Esophagus mucosa (tissue), 1 donor: ENCODE results near the gene FAM13A. TPM values are rescaled to one million over a fixed set of nuclear protein-coding genes. Genes with fewer than 3 reads are reported as not detected.

ENCODE experiments used
- ATAC-seq: fragments of 200-7000 bp; cut with Tn5 transposase; one replicate; pipeline ENCODE4 v1.9.1; 2020
- total RNA-seq: library from RNA; stranded (reverse); gene quantifications from one replicate; pipeline ENCODE4 v1.2.4, GENCODE V29; 2023
- donor health status: DM: yes; HTN: yes; CAD: no.

FAM13A gene
- total RNA-seq, 1 donor from 2014 or later, result 5.7 TPM

- ATAC-seq, result no peak
These were observed 314.4 kb downstream of the FAM13A start for GRCh38 chr4:88742561-88742960.

GRCh38 chr4:88738180-88738579 is 318.8 kb downstream of the FAM13A start:
- no peak for ATAC-seq

- no peak for ATAC-seq
These were observed 319.6 kb downstream of the FAM13A start for GRCh38 chr4:88737307-88737941.

DNA sequence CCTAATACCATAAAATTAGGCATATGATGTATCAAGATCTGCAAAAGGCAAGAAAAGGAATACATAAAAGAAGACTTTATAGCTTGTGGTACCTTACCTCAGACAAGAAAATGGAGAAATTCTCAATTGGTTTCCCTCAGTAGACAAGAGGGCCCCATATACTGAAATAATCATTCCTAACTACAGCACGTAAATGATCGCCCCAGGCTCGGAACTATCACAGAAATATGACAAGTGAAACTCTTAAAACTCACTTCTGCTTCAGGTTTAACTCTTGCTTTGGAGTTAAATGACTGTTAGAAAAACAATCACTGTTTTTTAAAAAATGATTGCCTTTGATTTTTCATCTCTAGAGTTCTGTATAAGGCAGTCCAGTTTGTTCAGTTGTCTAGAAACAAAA is 320.7 kb downstream of the FAM13A start:
- ATAC-seq, result no peak

DNA sequence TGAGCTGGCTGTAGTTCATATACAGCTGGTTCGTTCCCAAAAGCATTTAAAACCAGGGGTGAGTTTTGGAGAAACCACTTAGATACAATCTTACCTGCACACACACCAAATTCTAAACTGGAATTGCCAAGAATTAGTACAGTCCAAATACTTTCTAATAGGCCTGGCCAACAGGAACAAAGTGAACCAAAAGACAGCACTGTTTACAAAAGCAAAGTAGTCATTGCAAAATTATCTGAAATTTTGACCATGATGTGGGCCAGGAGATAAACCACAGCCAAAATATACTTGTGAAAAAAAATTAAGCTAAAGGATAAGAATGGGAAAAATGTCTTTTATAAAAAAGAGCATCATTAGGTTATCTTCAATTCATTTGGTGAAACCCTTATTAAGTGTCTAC is 321.4 kb downstream of the FAM13A start:
- no peak for ATAC-seq

- ATAC-seq, result no peak
These were observed 322.5 kb downstream of the FAM13A start for GRCh38 chr4:88734403-88734949.

DNA sequence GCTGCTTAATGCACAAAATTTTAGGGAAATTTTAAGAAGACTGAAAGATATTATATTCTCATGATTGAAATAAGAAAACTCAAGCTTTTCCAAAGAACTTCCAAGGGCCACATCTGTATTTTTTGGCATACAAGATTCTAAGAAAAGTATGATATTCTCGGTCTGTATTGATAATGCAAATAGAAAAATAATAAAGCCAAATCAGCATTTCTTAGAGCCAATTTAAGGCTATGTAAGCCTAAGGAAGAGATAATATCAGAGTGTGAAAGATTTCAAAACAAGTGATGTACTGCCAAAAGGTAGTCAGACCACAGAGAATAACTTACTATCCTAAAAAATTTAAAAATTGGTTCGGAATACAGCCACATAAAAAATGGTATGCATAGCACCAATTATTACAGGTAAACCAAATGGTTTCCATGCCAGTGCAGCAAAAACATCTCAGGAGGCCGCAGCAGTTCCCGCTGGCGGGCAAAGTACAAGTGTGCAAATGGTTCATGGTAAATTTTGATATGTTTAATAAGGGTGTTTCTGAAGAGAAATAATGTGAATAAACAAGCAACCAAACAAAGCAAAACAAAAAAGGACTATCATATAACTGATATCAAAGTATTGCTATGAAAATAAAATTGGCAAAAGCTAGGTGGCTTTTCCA is 324.1 kb downstream of the FAM13A start:
- ATAC-seq, result no peak

- ATAC-seq, result no peak
These were observed 325.6 kb downstream of the FAM13A start for GRCh38 chr4:88731381-88731780.

GRCh38 chr4:88730811-88731210 is 326.2 kb downstream of the FAM13A start:
- no peak for ATAC-seq

- no peak for ATAC-seq
These were observed 327.7 kb downstream of the FAM13A start for GRCh38 chr4:88729146-88729760.

- ATAC-seq, result no peak
These were observed 328.8 kb downstream of the FAM13A start for GRCh38 chr4:88728146-88728545.

GRCh38 chr4:88725986-88726385 is 331.0 kb downstream of the FAM13A start:
- no peak for ATAC-seq

DNA sequence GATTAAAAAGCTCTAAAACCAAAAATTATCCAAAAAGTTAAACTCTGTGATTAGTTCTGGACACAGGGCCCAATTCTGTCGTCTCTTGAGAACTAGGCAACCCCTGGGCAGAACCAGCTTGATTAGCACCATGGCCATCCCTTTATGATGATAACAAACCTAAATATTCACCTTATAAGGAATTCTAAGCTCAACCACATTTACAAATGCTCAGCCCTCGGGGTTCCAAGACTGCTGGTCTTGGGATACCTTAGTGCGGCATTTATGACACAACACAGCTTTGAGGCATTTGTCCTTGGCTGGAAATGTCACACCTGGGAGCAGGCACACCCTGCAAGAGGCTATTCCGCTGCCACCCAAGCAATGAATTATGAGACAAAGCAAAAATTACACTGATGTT is 331.8 kb downstream of the FAM13A start:
- ATAC-seq, result no peak

GRCh38 chr4:88724406-88724805 is 332.6 kb downstream of the FAM13A start:
- no peak for ATAC-seq

DNA sequence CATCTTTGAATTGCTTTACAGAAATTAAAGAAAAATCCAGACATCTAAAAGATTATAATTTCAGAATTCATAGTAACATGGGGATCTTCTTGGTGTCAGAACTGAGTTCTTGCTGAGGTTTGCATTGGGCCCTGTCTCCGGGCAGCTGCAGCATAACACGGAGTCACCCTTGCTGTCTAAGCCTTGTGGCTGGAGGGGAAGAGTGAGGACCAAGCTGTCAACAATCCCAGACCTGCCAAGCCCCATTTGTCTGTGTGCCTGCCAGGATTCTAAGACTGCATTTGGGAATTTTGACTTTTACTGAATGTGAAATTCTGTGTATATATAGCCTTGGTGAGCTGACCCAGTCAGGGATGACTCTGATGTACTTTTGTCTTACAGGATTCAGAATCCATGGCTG is 334.2 kb downstream of the FAM13A start:
- no peak for ATAC-seq

GRCh38 chr4:88722276-88722780 is 334.7 kb downstream of the FAM13A start:
- no peak for ATAC-seq

GRCh38 chr4:88720451-88721428 is 336.2 kb downstream of the FAM13A start:
- ATAC-seq, result no peak

- no peak for ATAC-seq
These were observed 337.6 kb downstream of the FAM13A start for GRCh38 chr4:88719381-88719780.

- no peak for ATAC-seq
These were observed 338.9 kb downstream of the FAM13A start for GRCh38 chr4:88718098-88718497.

GRCh38 chr4:88713782-88714181 is 343.2 kb downstream of the FAM13A start:
- ATAC-seq, result no peak

DNA sequence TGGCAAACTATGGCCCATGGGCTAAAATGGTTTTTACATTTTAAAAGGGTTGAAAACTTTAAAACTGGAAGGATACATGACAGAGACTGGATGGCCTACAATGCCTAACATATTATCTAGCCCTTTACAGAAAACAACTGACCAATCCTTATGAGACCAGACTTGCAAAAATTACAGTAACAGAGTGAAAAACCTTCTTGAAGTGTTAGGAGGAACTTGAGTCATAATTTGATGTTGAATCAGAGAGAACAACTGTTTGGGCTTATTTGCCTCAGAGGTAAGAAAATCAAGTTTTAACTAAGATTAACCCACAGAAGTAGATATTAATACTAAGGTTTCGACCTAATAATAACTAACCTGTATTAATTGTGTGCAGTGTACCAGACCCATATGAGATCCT is 347.0 kb downstream of the FAM13A start:
- no peak for ATAC-seq

DNA sequence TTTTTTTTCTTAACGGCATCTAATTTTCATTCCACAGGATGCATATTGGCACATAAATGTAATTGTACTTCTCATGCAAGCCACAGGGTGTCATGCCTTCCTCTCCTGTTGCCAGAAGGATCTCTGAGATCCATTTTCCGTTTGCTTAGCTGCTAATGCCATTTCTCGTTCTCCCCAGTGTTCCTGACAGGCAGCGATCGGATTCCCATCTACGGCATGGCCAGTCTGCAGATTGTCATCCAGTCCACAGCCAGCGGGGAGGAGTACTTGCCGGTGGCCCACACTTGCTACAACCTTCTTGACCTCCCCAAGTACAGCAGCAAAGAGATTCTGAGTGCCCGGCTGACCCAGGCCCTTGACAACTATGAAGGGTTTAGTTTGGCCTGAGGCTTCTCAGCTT is 350.4 kb downstream of the FAM13A start:
- no peak for ATAC-seq
